NOMO-1 (cell line): ENCODE results near the gene GTF2E1.
"Not testable (repeated sequence)": the region's sequence is repeated elsewhere in the genome, so short reads cannot be mapped to it uniquely, and the experiment has no call there.

ENCODE experiments used
- DNase-seq, 2 experiments: peaks; one replicate each; lab custom pipeline; 2025; ENCODE audit not compliant: unreplicated experiment in 2 of 2; lab: John Stamatoyannopoulos, UW

GTF2E1 gene

DNA sequence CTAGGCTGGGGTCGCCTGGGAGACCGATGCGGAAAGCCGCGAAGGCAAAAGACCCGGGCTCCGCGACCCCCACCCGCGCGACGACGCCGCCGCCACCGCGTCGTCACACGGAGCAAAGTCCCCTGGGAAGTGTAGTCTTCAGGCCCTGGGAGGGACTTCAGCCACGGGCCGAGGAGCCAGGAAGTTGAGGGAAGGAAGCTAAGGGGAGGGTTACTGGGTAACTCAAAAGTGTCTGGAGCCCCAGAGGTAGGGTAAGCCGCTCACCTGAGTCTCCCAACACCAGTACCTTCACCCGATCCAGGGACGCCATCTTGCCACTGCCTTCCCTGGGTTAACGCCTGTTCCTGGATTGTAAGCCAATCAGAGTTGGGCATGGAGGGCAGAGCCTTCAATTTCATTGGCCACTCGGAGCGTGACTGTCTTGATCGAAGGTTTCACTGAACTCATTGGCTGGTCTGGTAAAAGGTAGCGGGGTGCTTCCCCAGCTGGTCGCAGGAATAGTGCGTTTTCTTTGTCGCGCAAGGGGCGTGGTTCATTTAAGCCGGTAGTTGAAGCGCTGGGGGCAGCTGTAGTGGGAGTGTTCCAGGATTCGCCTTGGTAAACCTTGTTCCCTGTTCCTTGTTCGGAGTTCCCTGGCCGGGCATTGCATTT, at the start of gene GTF2E1, which contains the start of gene RABL3:
TSS of gene GTF2E1 (plus strand) at position 547 of the 651 bp plus-strand sequence. CDS start 7,809 bp downstream, outside the sequence.
TSS of gene RABL3 (minus strand) at position 319 of the 651 bp plus-strand sequence. CDS start at position 310, 9 bp downstream.
- DNase-seq = peak; percentile 97 to 99

DNA sequence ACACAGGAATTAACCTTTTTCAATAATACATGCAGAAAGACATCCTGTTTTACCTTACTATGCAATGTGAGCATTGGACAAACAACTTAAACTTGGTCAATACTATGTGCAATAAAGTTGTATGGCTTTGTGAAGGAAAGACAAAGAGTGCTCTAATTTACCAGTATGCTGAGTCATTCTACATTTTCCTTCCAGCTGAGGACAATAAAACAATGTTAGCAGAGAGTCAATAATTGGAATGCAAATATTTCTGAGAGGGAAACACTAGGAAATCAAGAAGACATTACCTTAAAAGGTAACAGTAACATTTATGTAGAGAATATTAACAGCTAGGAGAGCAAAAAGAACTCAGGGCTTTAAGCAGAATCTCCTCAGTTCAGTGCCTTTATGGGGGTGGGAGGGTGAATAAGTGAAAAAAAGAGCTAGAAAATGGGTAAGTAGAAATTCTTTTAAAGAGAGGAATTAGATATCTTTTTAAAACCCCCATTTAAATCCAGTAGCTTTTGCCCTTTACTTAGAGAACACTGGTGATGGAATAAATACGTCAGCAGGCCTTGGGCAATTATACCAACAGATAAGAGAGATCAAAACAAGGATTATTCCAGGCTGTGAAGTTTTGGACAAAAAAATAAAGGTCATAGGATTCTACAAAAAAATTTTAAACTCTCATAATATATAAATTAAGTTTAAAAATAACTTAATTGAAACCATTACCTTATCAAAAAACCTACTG, 48.9 kb upstream of the GTF2E1 start:
- no peak for DNase-seq

DNA sequence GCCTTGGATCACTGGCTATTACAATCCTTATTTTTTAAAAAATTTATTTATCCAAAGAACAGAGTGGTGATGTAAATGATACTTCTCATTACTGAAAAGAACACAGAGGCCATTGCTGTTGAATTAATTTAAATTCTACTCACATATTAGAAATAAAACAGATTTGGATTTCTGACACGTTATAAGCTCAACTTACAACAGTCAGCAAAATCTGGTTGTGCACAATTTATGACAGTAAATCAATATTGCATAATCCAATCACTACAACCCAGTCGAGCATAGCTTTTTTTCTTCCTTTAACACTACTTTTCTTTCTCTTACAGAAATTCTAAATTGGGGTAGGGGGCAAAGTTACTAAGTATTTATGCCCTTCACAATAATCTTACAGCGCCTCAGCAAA, 43.2 kb upstream of the GTF2E1 start:
- no peak for DNase-seq

- DNase-seq = no peak
These were observed 36.5 kb upstream of the GTF2E1 start for GRCh38 chr3:120705884-120706582.

- no peak for DNase-seq
These were observed 35.6 kb upstream of the GTF2E1 start for GRCh38 chr3:120706950-120707349.

- peak in 1 of 2 experiments; percentile 12 for DNase-seq
These were observed 34.1 kb upstream of the GTF2E1 start for GRCh38 chr3:120708408-120708807.

- DNase-seq = no peak
These were observed 32.2 kb upstream of the GTF2E1 start for GRCh38 chr3:120710369-120710768.

DNA sequence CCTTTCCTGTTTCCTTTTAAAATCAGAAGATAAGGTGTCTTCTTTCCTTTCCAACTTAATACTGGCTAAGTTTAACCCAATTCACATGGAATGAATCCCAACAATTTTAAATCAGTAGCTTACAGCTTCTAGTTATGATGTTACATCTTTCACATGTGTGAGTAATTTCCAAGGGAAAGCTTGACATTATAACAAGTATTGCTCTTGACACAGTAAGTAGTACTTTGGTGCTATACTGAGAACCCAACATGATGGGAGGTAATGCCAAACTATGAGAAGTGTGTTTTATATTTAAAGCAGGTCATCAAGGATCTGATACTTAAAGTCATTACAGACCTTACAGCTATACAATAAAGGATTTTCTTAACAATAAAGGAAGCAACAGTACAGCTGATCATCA, 29.3 kb upstream of the GTF2E1 start:
- no peak for DNase-seq

DNA sequence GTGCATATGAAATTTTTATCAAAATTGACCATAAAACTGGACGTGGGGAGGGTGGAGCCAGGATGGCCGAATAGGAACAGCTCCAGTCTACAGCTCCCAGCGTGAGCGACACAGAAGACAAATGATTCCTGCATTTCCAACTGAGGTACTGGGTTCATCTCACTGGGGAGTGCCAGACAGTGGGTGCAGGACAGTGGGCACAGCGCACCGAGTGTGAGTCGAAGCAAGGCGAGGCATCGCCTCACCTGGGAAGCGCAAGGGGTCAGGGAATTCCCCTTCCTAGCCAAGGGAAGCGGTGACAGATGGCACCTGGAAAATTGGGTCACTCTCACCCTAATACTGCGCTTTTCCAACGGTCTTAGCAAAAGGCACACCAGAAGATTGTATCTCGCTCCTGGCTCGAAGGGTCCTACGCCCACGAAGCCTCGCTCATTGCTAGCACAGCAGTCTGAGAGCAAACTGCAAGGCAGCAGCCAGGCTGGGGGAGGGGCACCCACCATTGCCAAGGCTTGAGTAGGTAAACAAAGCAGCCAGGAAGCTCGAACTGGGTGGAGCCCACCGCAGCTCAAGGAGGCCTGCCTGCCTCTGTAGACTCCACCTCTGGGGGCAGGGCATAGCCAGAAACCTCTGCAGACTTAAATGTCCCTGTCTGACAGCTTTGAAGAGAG, 23.2 kb upstream of the GTF2E1 start:
- DNase-seq = not testable (repeated sequence)

DNA sequence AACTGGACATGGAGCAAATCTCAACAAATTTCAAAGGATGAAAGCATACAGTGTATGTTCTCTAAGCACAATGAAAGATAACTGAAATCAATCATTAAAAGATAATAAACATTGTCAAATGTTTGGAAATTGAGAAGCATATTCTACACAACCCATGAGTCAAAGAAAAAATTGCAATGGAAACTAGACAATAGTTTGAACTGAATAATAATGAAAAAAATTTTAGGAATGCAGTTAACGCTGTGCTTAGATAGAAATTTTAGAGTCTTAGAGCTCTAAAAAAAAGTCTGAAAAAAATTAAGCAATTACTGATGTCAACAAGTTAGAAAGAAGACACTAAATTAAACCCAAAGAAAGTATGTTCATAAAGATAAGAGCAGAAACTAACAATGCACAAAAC, 15.8 kb upstream of the GTF2E1 start:
- DNase-seq = no peak

GRCh38 chr3:120730576-120731542, 11.7 kb upstream of the GTF2E1 start:
- DNase-seq = no peak

GRCh38 chr3:120738006-120738405, 4.5 kb upstream of the GTF2E1 start:
- DNase-seq = not testable (repeated sequence)

DNA sequence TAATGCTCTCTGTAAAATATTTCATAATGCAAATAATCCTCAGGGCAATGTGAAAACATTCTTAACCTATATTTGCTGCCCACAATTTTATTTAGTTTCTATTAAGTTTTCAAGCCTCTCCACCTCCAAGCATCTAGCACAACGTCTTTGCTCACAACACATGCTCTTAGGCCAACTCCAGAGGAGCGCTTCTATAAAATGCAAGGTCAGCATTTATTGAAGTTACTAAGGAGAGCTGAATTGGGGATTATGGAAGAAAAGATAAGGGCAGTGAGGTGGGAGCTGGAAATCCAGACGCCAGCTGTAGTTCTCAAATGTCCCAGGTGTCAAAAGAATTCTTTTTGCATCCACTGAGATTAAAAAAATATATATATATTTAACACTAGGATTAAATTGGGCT, 1.2 kb upstream of the GTF2E1 start:
- DNase-seq = peak in 1 of 2 experiments; percentile 17

DNA sequence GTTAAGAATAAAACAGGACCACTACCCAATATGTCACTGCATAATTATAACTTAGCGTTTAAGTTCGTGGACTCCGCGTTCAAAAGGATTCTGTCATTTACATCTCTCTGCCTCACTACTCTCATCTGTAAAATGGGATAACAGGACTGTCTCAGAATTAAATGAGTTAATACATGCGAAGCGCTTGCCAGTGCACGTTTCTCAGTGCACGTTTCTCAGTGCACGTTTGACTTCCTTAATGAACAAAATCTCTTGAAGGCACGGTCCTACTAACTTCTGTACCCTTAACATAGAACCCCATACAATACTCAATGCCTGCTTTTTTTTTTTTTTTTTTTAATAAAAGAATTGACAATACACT, 727 bp upstream of the GTF2E1 start:
- peak in 1 of 2 experiments; percentile 75 for DNase-seq

DNA sequence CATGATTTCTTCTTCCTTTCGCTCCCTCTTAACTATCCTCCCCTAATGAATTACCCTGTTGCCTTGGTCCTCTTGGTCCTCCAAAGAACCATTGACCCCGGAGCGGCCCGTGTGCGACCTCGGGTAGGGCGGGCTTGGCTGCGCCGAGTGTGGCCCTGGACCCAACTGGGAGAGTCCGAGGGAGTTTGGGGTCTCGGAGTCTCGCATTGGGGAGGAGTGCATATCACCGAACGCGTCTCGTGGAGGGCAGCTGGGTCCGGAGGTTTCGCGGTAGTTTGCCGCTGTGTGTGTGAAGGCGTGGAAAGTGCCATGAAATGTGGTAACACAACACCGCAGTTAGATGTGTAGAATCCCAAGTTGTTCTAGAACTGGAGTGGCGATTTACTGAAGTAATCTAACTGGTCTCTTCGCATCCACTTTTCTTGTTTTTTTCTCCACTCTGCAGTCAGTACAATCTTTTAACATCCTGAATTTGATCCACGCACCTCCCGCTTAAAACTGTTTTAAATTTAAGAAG, 363 bp downstream of the GTF2E1 start:
- no peak for DNase-seq

GRCh38 chr3:120743556-120744195, 1.1 kb downstream of the GTF2E1 start:
- no peak for DNase-seq

DNA sequence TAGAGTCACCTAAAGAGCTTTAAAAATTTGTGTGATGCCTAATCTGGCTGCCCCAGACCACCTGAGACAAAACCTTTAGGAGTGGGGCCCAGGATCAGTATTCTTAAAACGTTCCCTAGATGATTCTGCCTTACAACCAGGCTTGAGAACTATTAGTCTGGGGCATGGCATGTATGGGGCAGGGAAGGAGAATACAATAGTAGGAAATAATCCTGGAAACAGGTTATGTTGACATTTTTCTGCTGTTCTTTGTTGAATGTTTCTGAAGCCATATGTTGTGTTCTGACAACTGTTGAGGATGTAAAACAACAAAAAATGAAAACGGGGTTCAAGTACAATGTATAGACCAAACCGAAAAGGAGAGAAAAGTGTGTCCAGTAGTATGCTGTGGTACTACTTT, 2.9 kb downstream of the GTF2E1 start:
- no peak for DNase-seq

DNA sequence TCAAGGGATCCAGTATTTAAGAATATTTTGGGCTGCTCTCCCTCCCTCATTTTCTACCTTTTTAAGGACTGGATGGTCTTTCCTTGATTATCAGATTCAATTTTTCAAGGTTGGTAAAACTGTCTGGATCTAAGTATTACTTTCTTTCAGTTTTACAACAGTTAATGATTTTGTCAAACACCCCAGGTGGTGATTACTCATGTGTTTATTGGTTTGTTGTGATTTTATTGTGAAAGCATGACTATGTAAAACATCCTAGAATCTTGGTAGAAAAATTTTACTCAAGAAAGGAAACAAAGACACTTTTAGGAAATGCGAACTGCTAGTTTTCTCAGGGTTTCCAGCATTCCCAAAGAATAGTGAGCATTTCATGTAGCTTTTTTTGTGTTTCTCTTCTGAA, 7.3 kb downstream of the GTF2E1 start:
- DNase-seq = no peak

DNA sequence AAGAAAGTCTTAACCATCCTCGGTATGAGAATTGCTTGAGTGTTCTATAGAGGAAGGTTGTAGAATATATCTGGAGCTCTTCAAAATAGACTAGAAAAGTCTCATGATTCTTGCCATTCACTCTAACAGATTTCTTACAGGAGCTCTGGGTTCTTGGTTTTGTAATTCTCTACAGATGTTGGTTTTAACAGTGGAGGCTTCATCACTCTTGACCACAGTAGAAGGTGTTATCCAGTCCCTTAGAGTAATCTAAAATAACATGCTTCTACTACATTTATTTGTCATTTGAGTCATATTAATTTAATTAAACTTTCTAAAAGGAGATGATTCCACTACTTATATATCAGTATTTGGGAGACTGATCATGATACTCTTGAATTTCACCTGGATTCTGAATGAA, 9.7 kb downstream of the GTF2E1 start:
- DNase-seq = no peak
